ENCODE data around the gene TMEM107.

GRCh38 chr17:8158267-8159031 lies 17.7 kb downstream of the TMEM107 start:
- TF ChIP-seq CTCF (IDR thresholded peaks at IDR 0.05) (peak; percentile 94 to 98 (median 96)), POLR2A (IDR thresholded peaks at IDR 0.05; ENCODE audit: low read depth) (no peak), POLR2AphosphoS5 (IDR thresholded peaks at IDR 0.05) (peak in 1 of 2 donors; percentile 88)

Measured in esophagus muscularis mucosa (tissue), 3 donors.